ENCODE measurements around the gene APRT. TPM values are rescaled to one million over a fixed set of nuclear protein-coding genes. Genes with fewer than 3 reads are reported as not detected.

Gene APRT
- total and polyA plus RNA-seq, 2 of the 8 experiments (the other 6 are each of a cell fraction or from before 2014, with no cell fraction given) = 221 to 267 TPM

DNA sequence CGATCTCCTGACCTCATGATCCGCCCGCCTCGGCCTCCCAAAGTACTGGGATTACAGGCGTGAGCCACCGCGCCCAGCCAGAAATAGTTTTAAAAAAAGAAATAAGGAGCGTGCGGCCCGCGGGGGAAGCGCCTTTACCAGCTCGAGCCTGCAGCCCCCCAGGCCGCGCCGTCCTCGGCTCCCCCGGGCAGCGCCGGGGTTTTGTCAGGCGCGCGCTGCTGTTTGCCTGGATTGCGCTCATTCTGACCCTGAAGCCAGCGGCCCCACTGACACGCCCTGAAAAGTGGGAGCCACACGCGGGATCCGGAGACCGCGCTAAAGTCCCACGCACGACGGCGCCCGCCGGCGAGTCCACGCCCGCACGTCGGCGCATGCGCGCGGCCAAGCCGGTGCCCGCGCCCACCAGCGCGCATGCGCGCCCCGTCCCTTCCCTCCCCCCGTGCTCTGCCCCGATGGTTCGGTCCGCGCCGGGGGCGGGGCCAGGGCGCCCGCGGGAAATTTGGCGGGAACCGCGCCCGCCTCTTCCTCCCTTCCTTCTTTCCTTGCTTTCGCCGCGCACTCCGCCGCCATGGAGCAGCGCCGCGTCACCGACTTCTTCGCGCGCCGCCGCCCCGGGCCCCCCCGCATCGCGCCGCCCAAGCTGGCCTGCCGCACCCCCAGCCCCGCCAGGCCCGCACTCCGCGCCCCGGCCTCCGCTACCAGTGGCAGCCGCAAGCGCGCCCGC, 8.3 kb downstream of the APRT start, which contains the start of gene CDT1 (continued):
- TF ChIP-seq, protein P1, sequence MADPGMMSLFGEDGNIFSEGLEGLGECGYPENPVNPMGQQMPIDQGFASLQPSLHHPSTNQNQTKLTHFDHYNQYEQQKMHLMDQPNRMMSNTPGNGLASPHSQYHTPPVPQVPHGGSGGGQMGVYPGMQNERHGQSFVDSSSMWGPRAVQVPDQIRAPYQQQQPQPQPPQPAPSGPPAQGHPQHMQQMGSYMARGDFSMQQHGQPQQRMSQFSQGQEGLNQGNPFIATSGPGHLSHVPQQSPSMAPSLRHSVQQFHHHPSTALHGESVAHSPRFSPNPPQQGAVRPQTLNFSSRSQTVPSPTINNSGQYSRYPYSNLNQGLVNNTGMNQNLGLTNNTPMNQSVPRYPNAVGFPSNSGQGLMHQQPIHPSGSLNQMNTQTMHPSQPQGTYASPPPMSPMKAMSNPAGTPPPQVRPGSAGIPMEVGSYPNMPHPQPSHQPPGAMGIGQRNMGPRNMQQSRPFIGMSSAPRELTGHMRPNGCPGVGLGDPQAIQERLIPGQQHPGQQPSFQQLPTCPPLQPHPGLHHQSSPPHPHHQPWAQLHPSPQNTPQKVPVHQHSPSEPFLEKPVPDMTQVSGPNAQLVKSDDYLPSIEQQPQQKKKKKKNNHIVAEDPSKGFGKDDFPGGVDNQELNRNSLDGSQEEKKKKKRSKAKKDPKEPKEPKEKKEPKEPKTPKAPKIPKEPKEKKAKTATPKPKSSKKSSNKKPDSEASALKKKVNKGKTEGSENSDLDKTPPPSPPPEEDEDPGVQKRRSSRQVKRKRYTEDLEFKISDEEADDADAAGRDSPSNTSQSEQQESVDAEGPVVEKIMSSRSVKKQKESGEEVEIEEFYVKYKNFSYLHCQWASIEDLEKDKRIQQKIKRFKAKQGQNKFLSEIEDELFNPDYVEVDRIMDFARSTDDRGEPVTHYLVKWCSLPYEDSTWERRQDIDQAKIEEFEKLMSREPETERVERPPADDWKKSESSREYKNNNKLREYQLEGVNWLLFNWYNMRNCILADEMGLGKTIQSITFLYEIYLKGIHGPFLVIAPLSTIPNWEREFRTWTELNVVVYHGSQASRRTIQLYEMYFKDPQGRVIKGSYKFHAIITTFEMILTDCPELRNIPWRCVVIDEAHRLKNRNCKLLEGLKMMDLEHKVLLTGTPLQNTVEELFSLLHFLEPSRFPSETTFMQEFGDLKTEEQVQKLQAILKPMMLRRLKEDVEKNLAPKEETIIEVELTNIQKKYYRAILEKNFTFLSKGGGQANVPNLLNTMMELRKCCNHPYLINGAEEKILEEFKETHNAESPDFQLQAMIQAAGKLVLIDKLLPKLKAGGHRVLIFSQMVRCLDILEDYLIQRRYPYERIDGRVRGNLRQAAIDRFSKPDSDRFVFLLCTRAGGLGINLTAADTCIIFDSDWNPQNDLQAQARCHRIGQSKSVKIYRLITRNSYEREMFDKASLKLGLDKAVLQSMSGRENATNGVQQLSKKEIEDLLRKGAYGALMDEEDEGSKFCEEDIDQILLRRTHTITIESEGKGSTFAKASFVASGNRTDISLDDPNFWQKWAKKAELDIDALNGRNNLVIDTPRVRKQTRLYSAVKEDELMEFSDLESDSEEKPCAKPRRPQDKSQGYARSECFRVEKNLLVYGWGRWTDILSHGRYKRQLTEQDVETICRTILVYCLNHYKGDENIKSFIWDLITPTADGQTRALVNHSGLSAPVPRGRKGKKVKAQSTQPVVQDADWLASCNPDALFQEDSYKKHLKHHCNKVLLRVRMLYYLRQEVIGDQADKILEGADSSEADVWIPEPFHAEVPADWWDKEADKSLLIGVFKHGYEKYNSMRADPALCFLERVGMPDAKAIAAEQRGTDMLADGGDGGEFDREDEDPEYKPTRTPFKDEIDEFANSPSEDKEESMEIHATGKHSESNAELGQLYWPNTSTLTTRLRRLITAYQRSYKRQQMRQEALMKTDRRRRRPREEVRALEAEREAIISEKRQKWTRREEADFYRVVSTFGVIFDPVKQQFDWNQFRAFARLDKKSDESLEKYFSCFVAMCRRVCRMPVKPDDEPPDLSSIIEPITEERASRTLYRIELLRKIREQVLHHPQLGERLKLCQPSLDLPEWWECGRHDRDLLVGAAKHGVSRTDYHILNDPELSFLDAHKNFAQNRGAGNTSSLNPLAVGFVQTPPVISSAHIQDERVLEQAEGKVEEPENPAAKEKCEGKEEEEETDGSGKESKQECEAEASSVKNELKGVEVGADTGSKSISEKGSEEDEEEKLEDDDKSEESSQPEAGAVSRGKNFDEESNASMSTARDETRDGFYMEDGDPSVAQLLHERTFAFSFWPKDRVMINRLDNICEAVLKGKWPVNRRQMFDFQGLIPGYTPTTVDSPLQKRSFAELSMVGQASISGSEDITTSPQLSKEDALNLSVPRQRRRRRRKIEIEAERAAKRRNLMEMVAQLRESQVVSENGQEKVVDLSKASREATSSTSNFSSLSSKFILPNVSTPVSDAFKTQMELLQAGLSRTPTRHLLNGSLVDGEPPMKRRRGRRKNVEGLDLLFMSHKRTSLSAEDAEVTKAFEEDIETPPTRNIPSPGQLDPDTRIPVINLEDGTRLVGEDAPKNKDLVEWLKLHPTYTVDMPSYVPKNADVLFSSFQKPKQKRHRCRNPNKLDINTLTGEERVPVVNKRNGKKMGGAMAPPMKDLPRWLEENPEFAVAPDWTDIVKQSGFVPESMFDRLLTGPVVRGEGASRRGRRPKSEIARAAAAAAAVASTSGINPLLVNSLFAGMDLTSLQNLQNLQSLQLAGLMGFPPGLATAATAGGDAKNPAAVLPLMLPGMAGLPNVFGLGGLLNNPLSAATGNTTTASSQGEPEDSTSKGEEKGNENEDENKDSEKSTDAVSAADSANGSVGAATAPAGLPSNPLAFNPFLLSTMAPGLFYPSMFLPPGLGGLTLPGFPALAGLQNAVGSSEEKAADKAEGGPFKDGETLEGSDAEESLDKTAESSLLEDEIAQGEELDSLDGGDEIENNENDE (IDR thresholded peaks at IDR 0.05; ENCODE audit: insufficient replicate concordance, low read length) = no peak
- TF ChIP-seq CBX8 (IDR thresholded peaks at IDR 0.05; ENCODE audit: borderline replicate concordance, low read depth, low read length) = no peak
- no peak for TF ChIP-seq GABPA (IDR thresholded peaks at IDR 0.05; ENCODE audit: borderline replicate concordance, insufficient read depth, low read length)
- TF ChIP-seq NRF1 (IDR thresholded peaks at IDR 0.05; ENCODE audit: low read depth, low read length) = peak; percentile 91
- TF ChIP-seq EZH2 (IDR thresholded peaks at IDR 0.05; ENCODE audit: low read depth, low read length, severe bottlenecking) = no peak
- no peak for TF ChIP-seq NANOG (IDR thresholded peaks at IDR 0.05; ENCODE audit: insufficient read depth, low read depth, low read length, poor library complexity, severe bottlenecking)
- TF ChIP-seq HDAC2 (IDR thresholded peaks at IDR 0.05; ENCODE audit: borderline replicate concordance in 1 of 2, low read depth in 2 of 2, low read length in 2 of 2) = peak; percentile 47 to 83; a peak in 3 of 4 replicates
- no peak for TF ChIP-seq RFX5 (IDR thresholded peaks at IDR 0.05; ENCODE audit: borderline replicate concordance, low read depth, low read length)

Measured in H1 (cell line).